Adrenal gland (tissue), 12 donors: Measurements from ENCODE around the gene DNAJC5. TPM values are rescaled to one million over a fixed set of nuclear protein-coding genes. Genes with fewer than 3 reads are reported as not detected.

Experiments
- DNase-seq, 7 donors: peaks; one replicate each; pipeline ENCODE4 v3.0.0-alpha.2; 2019 to 2020
- H3K27ac ChIP-seq, 5 donors: fragments of 200-600 bp; sonication (generic) in 4 of 5; 1 replicate in 3 of 5; 2 replicates in 2 of 5; pipeline versions ENCODE4 v1.5.1 to v1.8.0; 2016 to 2020; ENCODE audit warnings: mild to moderate bottlenecking in 1 of 5
- H3K27me3 ChIP-seq: fragments of 200-600 bp; 2 replicates; pipeline ENCODE4 v1.8.0; 2021
- H3K36me3 ChIP-seq, 2 donors: fragments of 200-600 bp; replicated peaks in 1 of 2; 1 replicate in 1 of 2; 2 replicates in 1 of 2; pipeline versions ENCODE4 v1.5.1 to v1.8.0; 2018 to 2022
- H3K4me1 ChIP-seq, 2 donors: fragments of 200-600 bp; replicated peaks in 1 of 2; 1 replicate in 1 of 2; 2 replicates in 1 of 2; pipeline versions ENCODE4 v1.5.1 to v1.8.0; 2018 to 2021
- H3K4me3 ChIP-seq, 4 donors: fragments of 200-600 bp; sonication (generic) in 3 of 4; one replicate each; pipeline ENCODE4 v1.5.1; 2016 to 2018
- H3K9me3 ChIP-seq, 3 donors: fragments of 200-600 bp; sonication (generic) in 1 of 3; replicated peaks in 1 of 3; 1 replicate in 2 of 3; 2 replicates in 1 of 3; pipeline versions ENCODE4 v1.5.1 to v1.8.0; 2016 to 2021
- POLR2A ChIP-seq, 2 donors: fragments of 450-650 bp; IDR thresholded peaks; one replicate each; pipeline ENCODE4 v1.6.1; 2017; ENCODE audit warnings: antibody characterized with exemption in 2 of 2, mild to moderate bottlenecking in 2 of 2, moderate library complexity in 1 of 2
- WGBS, 4 donors: extraction: QIAGEN DNeasy Blood & Tissue Kit in 2 of 4; methylation state at CpG; one replicate each; pipeline versions ENCODE4 v1.1.5 to v1.1.7; 2013 to 2017; 5-methylcytosine and 5-hydroxymethylcytosine counted together
- intact Hi-C, 2 donors: fragments of 100-400 bp; cut with DNase I; formaldehyde crosslinking; loops; one replicate each; pipeline versions ENCODE4 v1.14.1 to v1.15.0; 2022 to 2023
- polyA plus RNA-seq, 3 donors: library from polyadenylated mRNA; stranded (reverse); fragments of 200-250 nt in 2 of 3; fragments of 350-450 nt in 1 of 3; fragmentation: Illumina TruSeq in 1 of 3; extraction: RNeasy Lipid Tissue Mini Kit (QIAGEN cat#74804) in 1 of 3; gene quantifications; one replicate each; pipeline ENCODE4 v1.2.3, GENCODE V29; 2013 to 2014
- total RNA-seq, 9 donors: library from RNA; depleted of rRNA in 4 of 9; stranded (reverse); fragments of >200 nt in 4 of 9; fragments of 120-200 nt in 1 of 9; fragmentation: NEBNext Ultra II Directional in 1 of 9; extraction: Animal tissue kit (Norgen Biotek cat#: 25700) in 1 of 9; gene quantifications; one replicate each; pipeline versions ENCODE4 v1.1.0 to v1.2.4, GENCODE V29; 2013 to 2023
- TF ChIP-seq, protein P1 (sequence below), 6 experiments: fragments of 450-650 bp in 4 of 6; fragments of 200-600 bp in 2 of 6; sonication (generic) in 1 of 6; IDR thresholded peaks; 1 replicate in 5 of 6; 2 replicates in 1 of 6; pipeline versions ENCODE4 v1.5.1 to v1.8.0; 2016 to 2021; ENCODE audit warnings: antibody characterized with exemption in 6 of 6, mild to moderate bottlenecking in 2 of 6, moderate library complexity in 1 of 6
- donor health status: healthy with polysubstance abuse.
- donor health status: Bipolar disorder and iron deficiency.
- donor health status: DM: yes; HTN: yes; CAD: no.
- donor health status: DM: no; HTN: no; CAD: no.
- donor health status: DM: no; HTN: no; CAD: no.
- donor health status: DM: yes; HTN: yes; CAD: no.

Gene DNAJC5
- total and polyA plus RNA-seq, 12 donors: 26.5 to 78.0 (median 61.4) TPM

DNA sequence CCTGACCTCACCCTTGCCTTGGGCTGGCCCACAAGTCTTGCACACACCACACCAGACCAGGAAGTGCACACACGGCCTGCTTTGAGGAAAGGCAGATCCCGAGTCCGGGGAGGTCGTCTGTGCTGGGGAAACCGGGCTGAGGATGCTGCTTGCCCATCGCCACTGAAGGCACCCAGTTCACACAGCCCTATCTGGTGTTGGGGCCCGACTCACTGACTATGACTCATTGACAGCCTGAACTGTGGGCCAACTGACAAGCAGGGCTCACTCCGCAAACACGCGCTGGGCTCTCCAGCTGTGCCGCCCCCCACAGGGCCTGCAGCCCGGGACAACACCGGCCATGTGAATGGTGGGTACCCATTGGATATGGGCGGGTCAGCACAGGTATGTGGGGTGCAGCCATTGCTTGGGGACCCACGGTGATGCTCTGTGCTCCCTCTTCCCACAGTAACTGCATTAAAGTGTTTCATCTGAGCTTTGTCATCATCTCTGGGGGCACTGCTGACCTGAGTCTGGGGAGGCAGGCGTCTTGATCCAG is 82.9 kb downstream of the DNAJC5 start:
- Histone ChIP-seq H3K36me3 (peaks cover 0 to under 1% of the 10 kb centered on the region in 2 donors), H3K27me3 (no peaks in the 10 kb centered on the region), H3K4me3 (no peak overlapping the region), H3K27ac (peak overlapping the region in 2 of 5 donors; percentile 70 to 94), H3K4me1 (peaks cover 31 to 38% of the 10 kb centered on the region in 2 donors), H3K9me3 (no peaks in the 10 kb centered on the region)
- DNase-seq: peak in 4 of 7 donors; percentile 49 to 68 (median 61)
- TF ChIP-seq, protein P1, sequence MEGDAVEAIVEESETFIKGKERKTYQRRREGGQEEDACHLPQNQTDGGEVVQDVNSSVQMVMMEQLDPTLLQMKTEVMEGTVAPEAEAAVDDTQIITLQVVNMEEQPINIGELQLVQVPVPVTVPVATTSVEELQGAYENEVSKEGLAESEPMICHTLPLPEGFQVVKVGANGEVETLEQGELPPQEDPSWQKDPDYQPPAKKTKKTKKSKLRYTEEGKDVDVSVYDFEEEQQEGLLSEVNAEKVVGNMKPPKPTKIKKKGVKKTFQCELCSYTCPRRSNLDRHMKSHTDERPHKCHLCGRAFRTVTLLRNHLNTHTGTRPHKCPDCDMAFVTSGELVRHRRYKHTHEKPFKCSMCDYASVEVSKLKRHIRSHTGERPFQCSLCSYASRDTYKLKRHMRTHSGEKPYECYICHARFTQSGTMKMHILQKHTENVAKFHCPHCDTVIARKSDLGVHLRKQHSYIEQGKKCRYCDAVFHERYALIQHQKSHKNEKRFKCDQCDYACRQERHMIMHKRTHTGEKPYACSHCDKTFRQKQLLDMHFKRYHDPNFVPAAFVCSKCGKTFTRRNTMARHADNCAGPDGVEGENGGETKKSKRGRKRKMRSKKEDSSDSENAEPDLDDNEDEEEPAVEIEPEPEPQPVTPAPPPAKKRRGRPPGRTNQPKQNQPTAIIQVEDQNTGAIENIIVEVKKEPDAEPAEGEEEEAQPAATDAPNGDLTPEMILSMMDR (IDR thresholded peaks at IDR 0.05): no peak
- TF ChIP-seq POLR2A (IDR thresholded peaks at IDR 0.05): no peak
- WGBS, 4 donors: 57 to 70% (median 64%) methylated on average over 4 to 16 of the region's 16 CpGs
- intact Hi-C loops: loop anchor here (5.0 to 10.0 kb wide), 3 partner anchors 193 to 441 kb away; partner anchors contain the start of gene PTK6 (in 1 of the 2)

DNA sequence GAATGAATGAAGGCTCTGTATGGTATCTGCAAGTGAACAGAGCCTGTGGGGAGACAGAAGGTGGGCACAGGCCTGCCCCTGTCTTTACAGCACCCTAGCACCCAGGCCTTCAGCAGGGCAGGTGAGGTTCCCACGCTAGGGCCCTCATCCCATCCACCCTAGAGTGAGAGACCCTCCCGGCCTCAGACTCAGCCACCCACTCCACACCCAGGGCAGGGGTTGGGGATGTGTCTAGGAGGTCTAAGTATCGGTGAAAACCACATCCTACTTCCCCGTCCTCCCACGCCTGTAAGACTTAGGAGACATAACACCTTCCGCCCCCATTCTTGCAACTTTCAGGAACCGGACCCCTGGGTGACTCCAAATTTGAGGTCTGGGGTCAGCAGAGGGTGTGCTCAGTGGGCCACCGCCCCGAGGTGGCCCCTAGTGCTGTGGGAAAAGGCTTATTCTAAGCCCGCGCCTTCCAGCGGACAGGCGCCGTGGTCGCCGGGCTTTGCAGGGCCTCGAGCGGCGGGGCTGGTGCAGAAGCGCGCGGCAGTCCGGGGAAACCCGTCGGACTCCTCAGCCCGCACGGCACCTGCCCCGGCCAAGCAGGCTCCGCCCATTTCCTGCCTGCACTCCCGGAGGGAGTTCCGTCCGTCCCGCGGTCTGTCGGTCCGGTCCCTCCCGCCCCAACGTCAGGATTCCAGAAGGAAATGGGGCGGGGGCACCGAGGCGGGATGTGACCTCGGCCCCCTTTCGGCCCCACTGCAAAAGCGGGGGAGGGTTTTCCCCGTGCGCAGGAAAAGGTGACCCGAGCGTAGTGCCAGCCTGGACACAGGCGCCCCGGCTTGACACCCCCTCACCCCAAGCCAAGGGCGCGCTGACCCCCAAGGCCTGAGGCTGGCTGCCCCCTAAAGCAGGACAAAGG is 83.6 kb downstream of the DNAJC5 start:
- Histone ChIP-seq H3K27me3 (no peaks in the 10 kb centered on the region), H3K36me3 (peaks cover 0 to 6% of the 10 kb centered on the region in 2 donors), H3K27ac (peak overlapping the region in 3 of 5 donors; percentile 46 to 94 (median 70)), H3K4me3 (peak overlapping the region in 3 of 4 donors; percentile 18 to 74 (median 58)), H3K4me1 (peaks cover 31 to 40% of the 10 kb centered on the region in 2 donors), H3K9me3 (no peaks in the 10 kb centered on the region)
- TF ChIP-seq, protein P1 (IDR thresholded peaks at IDR 0.05): no peak
- TF ChIP-seq POLR2A (IDR thresholded peaks at IDR 0.05): peak in 1 of 2 donors; percentile 40
- 10 to 23% (median 12%) methylated on average over 25 to 52 of the region's 52 CpGs for WGBS, 4 donors
- intact Hi-C loops: loop anchor here (5.0 to 10.0 kb wide), 3 partner anchors 194 to 441 kb away; partner anchors contain the start of gene PTK6 (in 1 of the 2)
- peak; percentile 74 to 87 (median 82) for DNase-seq

DNA sequence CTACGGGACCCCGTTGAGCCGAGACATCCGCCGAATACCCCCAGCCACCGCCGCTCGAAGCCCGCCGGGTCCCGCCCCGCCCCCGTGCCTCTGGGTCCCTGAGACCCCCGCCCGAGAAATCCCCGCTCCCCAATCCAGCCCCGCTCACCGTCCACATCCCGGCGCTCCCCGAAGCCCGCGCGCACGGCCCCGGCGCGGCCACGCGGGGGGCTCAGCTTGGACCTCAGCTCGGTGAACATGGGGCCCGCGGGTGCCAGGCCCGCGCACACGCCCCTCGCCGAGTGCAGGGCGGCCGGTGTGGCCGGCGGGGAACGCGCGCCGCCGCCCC is 84.3 kb downstream of the DNAJC5 start:
- Histone ChIP-seq H3K4me1 (peaks cover 31 to 40% of the 10 kb centered on the region in 2 donors), H3K9me3 (no peaks in the 10 kb centered on the region), H3K4me3 (peak overlapping the region in 3 of 4 donors; percentile 18 to 74 (median 58)), H3K27ac (peak overlapping the region in 3 of 5 donors; percentile 46 to 94 (median 70)), H3K36me3 (peaks cover 0 to 7% of the 10 kb centered on the region in 2 donors), H3K27me3 (no peaks in the 10 kb centered on the region)
- intact Hi-C loops: loop anchor here (5.0 to 10.0 kb wide), 3 partner anchors 194 to 442 kb away; partner anchors contain the start of gene PTK6 (in 1 of the 2)
- WGBS, 4 donors: 1% methylated on average over 33 to 47 of the region's 47 CpGs; no CpG with 5 or more reads in 2 of the 4 donors
- TF ChIP-seq POLR2A (IDR thresholded peaks at IDR 0.05): no peak
- TF ChIP-seq, protein P1 (IDR thresholded peaks at IDR 0.05): no peak
- no peak for DNase-seq
